Measurements from ENCODE around the gene RUBCN.
"Not testable (repeated sequence)": the region's sequence is repeated elsewhere in the genome, so short reads cannot be mapped to it uniquely, and the experiment has no call there.

DNA sequence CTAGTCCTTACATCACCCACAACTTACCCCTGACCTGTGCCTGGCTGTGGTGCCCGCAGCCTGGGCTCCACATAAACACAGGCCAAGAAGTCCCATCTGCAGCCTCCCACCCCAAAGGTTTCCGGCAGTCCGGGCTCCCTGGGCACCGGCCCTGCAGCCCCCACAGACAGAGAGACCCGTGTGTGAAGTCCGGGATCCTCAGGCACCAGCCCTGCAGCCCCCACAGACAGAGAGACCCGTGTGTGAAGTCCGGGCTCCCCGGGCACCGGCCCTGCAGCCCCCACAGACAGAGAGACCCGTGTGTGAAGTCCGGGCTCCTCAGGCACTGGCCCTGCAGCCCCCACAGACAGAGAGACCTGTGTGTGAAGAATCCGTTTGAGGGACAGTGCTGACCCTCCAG is 78.0 kb downstream of the RUBCN start:
- not testable (repeated sequence) for TF ChIP-seq CTCF (IDR thresholded peaks at IDR 0.05; ENCODE audit: borderline replicate concordance, extremely low read depth, low read length, poor library complexity, severe bottlenecking); EZH2 (IDR thresholded peaks at IDR 0.05; ENCODE audit: borderline replicate concordance, low read depth, low read length, severe bottlenecking)

Data from DND-41 (cell line).